ACC112 (cell line): Measurements from ENCODE around the gene KRT26.

Source experiments
- H2AFZ ChIP-seq: fragments of 200-600 bp; sonication (generic); one replicate; pipeline ENCODE4 v1.6.0; 2017; ENCODE audit warnings: antibody characterized with exemption, low read length; ENCODE audit not compliant: unreplicated experiment
- H3K27ac ChIP-seq: fragments of 200-600 bp; sonication (generic); 2 replicates; pipeline ENCODE4 v1.5.1; 2014; ENCODE audit warnings: low read depth, mild to moderate bottlenecking, antibody characterized with exemption, low read length, moderate library complexity
- H3K27me3 ChIP-seq: fragments of 200-600 bp; sonication (generic); 2 replicates; pipeline ENCODE4 v1.6.1; 2014; ENCODE audit warnings: mild to moderate bottlenecking, antibody characterized with exemption, low read length, moderate library complexity, mixed read lengths; ENCODE audit not compliant: insufficient read depth
- H3K36me3 ChIP-seq: fragments of 200-600 bp; sonication (generic); 2 replicates; pipeline ENCODE4 v1.6.1; 2016; ENCODE audit warnings: mild to moderate bottlenecking, antibody characterized with exemption, low read length, moderate library complexity, mixed read lengths; ENCODE audit not compliant: insufficient read depth
- H3K4me1 ChIP-seq: fragments of 200-600 bp; sonication (generic); one replicate; pipeline ENCODE4 v1.6.1; 2016; ENCODE audit warnings: low read length, mixed read lengths; ENCODE audit not compliant: insufficient read depth, unreplicated experiment, control insufficient read depth
- H3K4me3 ChIP-seq: fragments of 200-600 bp; sonication (generic); 2 replicates; pipeline ENCODE4 v1.5.1; 2014; ENCODE audit warnings: mild to moderate bottlenecking, low read depth, low read length
- H3K79me2 ChIP-seq: fragments of 200-600 bp; sonication (generic); one replicate; pipeline ENCODE4 v1.6.0; 2016; ENCODE audit warnings: low read length; ENCODE audit not compliant: control insufficient read depth, unreplicated experiment, insufficient read depth

KRT26 gene

GRCh38 chr17:40813804-40814203, 41.8 kb upstream of the KRT26 start:
- no peak overlapping the region for H3K27ac ChIP-seq
- no peak overlapping the region for H2AFZ ChIP-seq
- no peak overlapping the region for H3K4me3 ChIP-seq
- H3K36me3 ChIP-seq = peaks cover 11% of the 10 kb centered on the region
- H3K4me1 ChIP-seq = peaks cover 6% of the 10 kb centered on the region
- H3K79me2 ChIP-seq = peaks cover 12% of the 10 kb centered on the region
- peaks cover 16% of the 10 kb centered on the region for H3K27me3 ChIP-seq

GRCh38 chr17:40812639-40813038, 40.6 kb upstream of the KRT26 start:
- no peak overlapping the region for H2AFZ ChIP-seq
- H3K36me3 ChIP-seq = peaks cover 11% of the 10 kb centered on the region
- peaks cover 6% of the 10 kb centered on the region for H3K4me1 ChIP-seq
- H3K27ac ChIP-seq = no peak overlapping the region
- H3K4me3 ChIP-seq = no peak overlapping the region
- peaks cover 19% of the 10 kb centered on the region for H3K27me3 ChIP-seq
- H3K79me2 ChIP-seq = peaks cover 6% of the 10 kb centered on the region

- H3K27ac ChIP-seq = no peak overlapping the region
- H3K79me2 ChIP-seq = no peaks in the 10 kb centered on the region
- no peak overlapping the region for H3K4me3 ChIP-seq
- H3K27me3 ChIP-seq = peaks cover 40% of the 10 kb centered on the region
- H2AFZ ChIP-seq = no peak overlapping the region
- H3K4me1 ChIP-seq = peaks cover 6% of the 10 kb centered on the region
- H3K36me3 ChIP-seq = no peaks in the 10 kb centered on the region
These were observed 38.5 kb upstream of the KRT26 start for GRCh38 chr17:40810494-40810893.

- peaks cover 47% of the 10 kb centered on the region for H3K27me3 ChIP-seq
- no peak overlapping the region for H3K27ac ChIP-seq
- H3K36me3 ChIP-seq = no peaks in the 10 kb centered on the region
- H3K4me3 ChIP-seq = no peak overlapping the region
- H3K4me1 ChIP-seq = peaks cover 6% of the 10 kb centered on the region
- H3K79me2 ChIP-seq = no peaks in the 10 kb centered on the region
- no peak overlapping the region for H2AFZ ChIP-seq
These were observed 37.9 kb upstream of the KRT26 start for GRCh38 chr17:40809721-40810421.

GRCh38 chr17:40806131-40806530, 34.1 kb upstream of the KRT26 start:
- Histone ChIP-seq H3K27ac (no peak overlapping the region), H3K79me2 (no peaks in the 10 kb centered on the region), H3K36me3 (no peaks in the 10 kb centered on the region), H3K4me1 (peaks cover 6% of the 10 kb centered on the region), H3K27me3 (peaks cover 47% of the 10 kb centered on the region), H2AFZ (no peak overlapping the region), H3K4me3 (no peak overlapping the region)

GRCh38 chr17:40803617-40804082, 31.6 kb upstream of the KRT26 start:
- H2AFZ ChIP-seq = no peak overlapping the region
- peaks cover 58% of the 10 kb centered on the region for H3K27me3 ChIP-seq
- no peak overlapping the region for H3K4me3 ChIP-seq

GRCh38 chr17:40801157-40801556, 29.2 kb upstream of the KRT26 start:
- H3K4me1 ChIP-seq = no peaks in the 10 kb centered on the region
- no peak overlapping the region for H2AFZ ChIP-seq
- no peaks in the 10 kb centered on the region for H3K79me2 ChIP-seq
- H3K4me3 ChIP-seq = no peak overlapping the region
- no peak overlapping the region for H3K27ac ChIP-seq
- no peaks in the 10 kb centered on the region for H3K36me3 ChIP-seq
- H3K27me3 ChIP-seq = peaks cover 49% of the 10 kb centered on the region

More at GRCh38 chr17:40803617-40804082, 31.6 kb upstream of the KRT26 start:
- H3K4me1 ChIP-seq = no peaks in the 10 kb centered on the region
- no peak overlapping the region for H3K27ac ChIP-seq
- H3K79me2 ChIP-seq = no peaks in the 10 kb centered on the region
- H3K36me3 ChIP-seq = no peaks in the 10 kb centered on the region

- Histone ChIP-seq H2AFZ (no peak overlapping the region), H3K4me3 (no peak overlapping the region), H3K79me2 (no peaks in the 10 kb centered on the region), H3K4me1 (no peaks in the 10 kb centered on the region), H3K27ac (no peak overlapping the region), H3K36me3 (no peaks in the 10 kb centered on the region), H3K27me3 (peaks cover 44% of the 10 kb centered on the region)
These were observed 28.4 kb upstream of the KRT26 start for GRCh38 chr17:40800381-40800780.

- peaks cover 42% of the 10 kb centered on the region for H3K27me3 ChIP-seq
- no peak within 1 kb of the TSS for H3K4me3 ChIP-seq
- no peak within 1 kb of the TSS for H3K27ac ChIP-seq
- H2AFZ ChIP-seq = no peak within 1 kb of the TSS
- H3K36me3 ChIP-seq = no peaks in the 10 kb centered on the region
- H3K79me2 ChIP-seq = no peaks in the 10 kb centered on the region
- no peaks in the 10 kb centered on the region for H3K4me1 ChIP-seq
These were observed 27.9 kb upstream of the KRT26 start, which contains the start of gene KRT28 for GRCh38 chr17:40799859-40800258. Gene KRT28, minus strand, starts transcription at chr17:40799959. Its CDS starts 66 bp downstream, at chr17:40799893.

GRCh38 chr17:40796846-40797245, 24.8 kb upstream of the KRT26 start:
- Histone ChIP-seq H3K27me3 (peaks cover 40% of the 10 kb centered on the region), H3K4me1 (peaks cover 5% of the 10 kb centered on the region), H3K79me2 (no peaks in the 10 kb centered on the region), H3K27ac (no peak overlapping the region), H3K36me3 (no peaks in the 10 kb centered on the region), H3K4me3 (no peak overlapping the region), H2AFZ (no peak overlapping the region)

GRCh38 chr17:40795019-40795667, 23.1 kb upstream of the KRT26 start:
- Histone ChIP-seq H2AFZ (no peak overlapping the region), H3K4me3 (no peak overlapping the region), H3K27ac (no peak overlapping the region), H3K79me2 (no peaks in the 10 kb centered on the region), H3K36me3 (no peaks in the 10 kb centered on the region), H3K4me1 (peaks cover 5% of the 10 kb centered on the region), H3K27me3 (peaks cover 26% of the 10 kb centered on the region)
